Measurements from ENCODE around the gene ZNF761. TPM values are rescaled to one million over a fixed set of nuclear protein-coding genes. Genes with fewer than 3 reads are reported as not detected.
A peak's percentile ranks its signal among the peaks of the same experiment; 100 is the strongest.
"Not testable (repeated sequence)": the region's sequence is repeated elsewhere in the genome, so short reads cannot be mapped to it uniquely, and the experiment has no call there.

ZNF761 gene
- total RNA-seq, 1 experiment from 2014 or later, result 32.7 TPM

- peaks cover 17 to 28% of the 10 kb centered on the region in 2 experiments for H3K4me1 Mint-ChIP-seq
- H3K9me3 ChIP-seq (ENCODE audit: control insufficient read depth, low read depth, low read length); H3K79me2 ChIP-seq (ENCODE audit: insufficient read depth, low read length); H2BK120ac ChIP-seq (ENCODE audit: low read depth, low read length, poor library complexity, severe bottlenecking); DNase-seq; H2BK15ac ChIP-seq (ENCODE audit: low read depth, low read length); H2BK20ac ChIP-seq (ENCODE audit: low read depth, low read length, poor library complexity, severe bottlenecking); H2BK5ac ChIP-seq (ENCODE audit: insufficient read length, low read length); H3K27me3 ChIP-seq (ENCODE audit: insufficient read depth, low read length); H3K9me3 Mint-ChIP-seq; H3K4ac ChIP-seq (ENCODE audit: low read depth, low read length); H3K27ac Mint-ChIP-seq; H3K23ac ChIP-seq (ENCODE audit: insufficient read length, low read depth, low read length); H3T11ph ChIP-seq (ENCODE audit: low read length); H4K5ac ChIP-seq (ENCODE audit: insufficient read length, low read depth, low read length); H3K27ac ChIP-seq (ENCODE audit: insufficient read length, low read depth, low read length); H3K27me3 Mint-ChIP-seq (ENCODE audit: low read depth); H3K9ac ChIP-seq (ENCODE audit: extremely low read depth, insufficient read length, low read length); H2BK12ac ChIP-seq (ENCODE audit: insufficient read length, low read depth, low read length); H3K23me2 ChIP-seq (ENCODE audit: insufficient read length, low read depth, low read length, poor library complexity, severe bottlenecking); H3K79me1 ChIP-seq (ENCODE audit: insufficient read depth, low read depth, low read length, poor library complexity, severe bottlenecking); H3K36me3 Mint-ChIP-seq (ENCODE audit: insufficient read depth in 1 of 3, low read depth in 3 of 3); H3K4me1 ChIP-seq (ENCODE audit: insufficient read depth, low read length); H4K91ac ChIP-seq (ENCODE audit: insufficient read length, low read depth, low read length); H2AK5ac ChIP-seq (ENCODE audit: insufficient read length, low read length); H2AFZ ChIP-seq (ENCODE audit: low read length); H3K56ac ChIP-seq (ENCODE audit: insufficient read length, low read depth, low read length); H4K20me1 ChIP-seq (ENCODE audit: control insufficient read depth, insufficient read depth, insufficient read length); H3K14ac ChIP-seq (ENCODE audit: insufficient read depth, low read length); H3K18ac ChIP-seq (ENCODE audit: insufficient read length, low read depth, low read length); H4K8ac ChIP-seq (replicated peaks; ENCODE audit: insufficient read length, low read depth, low read length): not testable (repeated sequence)
- no CpG with 5 or more reads among the region's 13 CpGs for whole genome bisulfite sequencing (ENCODE audit: extremely low coverage, insufficient read length, low lambda C conversion rate)
- peak overlapping the region in 1 of 2 experiments; percentile 46; a peak in 2 of 5 replicates for H3K4me3 Mint-ChIP-seq
- peak; percentile 36 for TF ChIP-seq CTCF (conservative IDR thresholded peaks at IDR 0.05)
- H3K4me2 ChIP-seq (ENCODE audit: insufficient read depth, insufficient read length, low read length), result peak overlapping the region; percentile 12
These were observed 72.5 kb downstream of the ZNF761 start for GRCh38 chr19:53504365-53504703.

All from H9 (cell line).